KBM-7 (cell line): ENCODE results near the gene ALDH5A1.
A peak's percentile ranks its signal among the peaks of the same experiment; 100 is the strongest.

Experiments used
- DNase-seq: peaks from one replicate; pipeline ENCODE4 v3.0.0-alpha.2; 2015
- in situ Hi-C: fragments of 300-500 bp; cut with MboI; formaldehyde crosslinking; loops from 2 replicates; pipeline ENCODE4 v1.14.3; 2020; ENCODE audit warnings: low sequenced_read_pairs, low pct_unique_long_range_greater_than_20kb, mixed read lengths

ALDH5A1 gene

GRCh38 chr6:24494821-24495795 is at the start of gene ALDH5A1:
Gene ALDH5A1, plus strand, starts transcription at chr6:24494969. Its CDS starts 28 bp downstream, at chr6:24494997.
- in situ Hi-C loops = no loop called here
- DNase-seq = peak; percentile 89

GRCh38 chr6:24445704-24446103 is 49.1 kb upstream of the ALDH5A1 start:
- in situ Hi-C loops = no loop called here
- DNase-seq = no peak

- in situ Hi-C loops = no loop called here
- DNase-seq = no peak
Observed at GRCh38 chr6:24446670-24447069, 48.1 kb upstream of the ALDH5A1 start.

- DNase-seq = no peak
- in situ Hi-C loops = no loop called here
Observed at GRCh38 chr6:24448396-24448795, 46.4 kb upstream of the ALDH5A1 start.

GRCh38 chr6:24448828-24449525 is 45.8 kb upstream of the ALDH5A1 start:
- in situ Hi-C loops = no loop called here
- no peak for DNase-seq

- no peak for DNase-seq
- in situ Hi-C loops = no loop called here
Observed at GRCh38 chr6:24451581-24452388, 43.0 kb upstream of the ALDH5A1 start.

- in situ Hi-C loops = no loop called here
Observed at GRCh38 chr6:24453921-24454320, 40.8 kb upstream of the ALDH5A1 start.

GRCh38 chr6:24454452-24454851 is 40.3 kb upstream of the ALDH5A1 start:
- in situ Hi-C loops = no loop called here
- DNase-seq = no peak

More at GRCh38 chr6:24453921-24454320, 40.8 kb upstream of the ALDH5A1 start:
- no peak for DNase-seq

GRCh38 chr6:24455061-24455460 is 39.7 kb upstream of the ALDH5A1 start:
- DNase-seq = no peak
- in situ Hi-C loops = no loop called here

- in situ Hi-C loops = no loop called here
- DNase-seq = no peak
Observed at GRCh38 chr6:24458134-24458533, 36.6 kb upstream of the ALDH5A1 start.

- DNase-seq = no peak
- in situ Hi-C loops = no loop called here
Observed at GRCh38 chr6:24458941-24459340, 35.8 kb upstream of the ALDH5A1 start.

GRCh38 chr6:24460966-24461365 is 33.8 kb upstream of the ALDH5A1 start:
- DNase-seq = no peak
- in situ Hi-C loops = no loop called here

GRCh38 chr6:24464253-24465038 is 30.3 kb upstream of the ALDH5A1 start:
- in situ Hi-C loops = no loop called here
- DNase-seq = no peak

GRCh38 chr6:24469811-24470210 is 25.0 kb upstream of the ALDH5A1 start:
- in situ Hi-C loops = no loop called here
- no peak for DNase-seq

- in situ Hi-C loops = no loop called here
- DNase-seq = no peak
Observed at GRCh38 chr6:24472181-24472580, 22.6 kb upstream of the ALDH5A1 start.

GRCh38 chr6:24476631-24477030 is 18.1 kb upstream of the ALDH5A1 start:
- no peak for DNase-seq
- in situ Hi-C loops = no loop called here

GRCh38 chr6:24477070-24477469 is 17.7 kb upstream of the ALDH5A1 start:
- in situ Hi-C loops = no loop called here
- no peak for DNase-seq

GRCh38 chr6:24478903-24479302 is 15.9 kb upstream of the ALDH5A1 start:
- in situ Hi-C loops = no loop called here
- DNase-seq = no peak

- no peak for DNase-seq
- in situ Hi-C loops = no loop called here
Observed at GRCh38 chr6:24480705-24481104, 14.1 kb upstream of the ALDH5A1 start.
